Right lobe of liver (tissue), 4 donors: Measurements from ENCODE around the gene UNC13B.

Source experiments
- POLR2A ChIP-seq: fragments of 450-650 bp; IDR thresholded peaks from one replicate; pipeline ENCODE4 v1.6.1; 2017; ENCODE audit warnings: antibody characterized with exemption, mild to moderate bottlenecking
- TF ChIP-seq, protein P1 (sequence below), 4 donors: fragments of 200-600 bp in 3 of 4; fragments of 450-650 bp in 1 of 4; IDR thresholded peaks; one replicate each; pipeline versions ENCODE4 v1.5.1 to v1.8.0; 2016 to 2022; ENCODE audit warnings: antibody characterized with exemption in 4 of 4, mild to moderate bottlenecking in 2 of 4
- donor health status: DM: no; HTN: no; CAD: no.
- donor health status: DM: no; HTN: no; CAD: no.
- donor health status: DM: no; HTN: yes; CAD: no.

DNA sequence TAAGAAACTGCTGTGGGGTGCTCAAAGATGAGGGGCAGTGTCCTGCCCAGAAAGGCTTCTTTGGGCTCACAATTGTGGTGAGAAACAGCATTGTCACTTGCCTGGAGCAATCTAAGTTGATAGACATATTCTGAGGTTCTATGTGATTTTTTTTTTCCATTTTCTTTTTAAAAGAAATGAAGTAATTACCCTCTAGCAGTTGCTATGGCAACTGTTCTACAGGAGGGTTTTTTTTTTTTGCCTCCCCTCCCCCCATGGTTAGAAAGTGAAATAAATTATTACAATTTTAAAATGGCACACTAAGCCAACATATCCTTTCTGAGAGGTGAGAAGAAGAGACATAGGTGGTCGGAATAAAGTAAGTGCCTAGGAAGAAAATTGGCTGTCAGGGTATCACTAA is 127.0 kb downstream of the UNC13B start:
- TF ChIP-seq, protein P1, sequence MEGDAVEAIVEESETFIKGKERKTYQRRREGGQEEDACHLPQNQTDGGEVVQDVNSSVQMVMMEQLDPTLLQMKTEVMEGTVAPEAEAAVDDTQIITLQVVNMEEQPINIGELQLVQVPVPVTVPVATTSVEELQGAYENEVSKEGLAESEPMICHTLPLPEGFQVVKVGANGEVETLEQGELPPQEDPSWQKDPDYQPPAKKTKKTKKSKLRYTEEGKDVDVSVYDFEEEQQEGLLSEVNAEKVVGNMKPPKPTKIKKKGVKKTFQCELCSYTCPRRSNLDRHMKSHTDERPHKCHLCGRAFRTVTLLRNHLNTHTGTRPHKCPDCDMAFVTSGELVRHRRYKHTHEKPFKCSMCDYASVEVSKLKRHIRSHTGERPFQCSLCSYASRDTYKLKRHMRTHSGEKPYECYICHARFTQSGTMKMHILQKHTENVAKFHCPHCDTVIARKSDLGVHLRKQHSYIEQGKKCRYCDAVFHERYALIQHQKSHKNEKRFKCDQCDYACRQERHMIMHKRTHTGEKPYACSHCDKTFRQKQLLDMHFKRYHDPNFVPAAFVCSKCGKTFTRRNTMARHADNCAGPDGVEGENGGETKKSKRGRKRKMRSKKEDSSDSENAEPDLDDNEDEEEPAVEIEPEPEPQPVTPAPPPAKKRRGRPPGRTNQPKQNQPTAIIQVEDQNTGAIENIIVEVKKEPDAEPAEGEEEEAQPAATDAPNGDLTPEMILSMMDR (IDR thresholded peaks at IDR 0.05) = no peak
- no peak for TF ChIP-seq POLR2A
